Upper lobe of left lung (tissue), 4 donors: ENCODE data around the gene CERK.

Experiments
- CTCF ChIP-seq, 6 experiments: fragments of 450-650 bp in 4 of 6; fragments of 200-600 bp in 2 of 6; sonication (generic) in 2 of 6; IDR thresholded peaks; one replicate each; pipeline ENCODE4 v1.5.1; 2016 to 2019; ENCODE audit warnings: antibody characterized with exemption in 6 of 6
- EP300 ChIP-seq, 4 donors: sonication (generic); formaldehyde crosslinking; IDR thresholded peaks; one replicate each; pipeline ENCODE4 v1.5.1; 2017; ENCODE audit warnings: antibody characterized with exemption in 4 of 4, control low read depth in 2 of 4
- POLR2A ChIP-seq, 4 donors: fragments of 450-650 bp; IDR thresholded peaks; one replicate each; pipeline ENCODE4 v1.5.1; 2016 to 2017; ENCODE audit warnings: antibody characterized with exemption in 4 of 4, mild to moderate bottlenecking in 2 of 4
- POLR2AphosphoS5 ChIP-seq, 2 donors: sonication (generic); formaldehyde crosslinking; IDR thresholded peaks; one replicate each; pipeline ENCODE4 v1.5.1; 2017; ENCODE audit warnings: antibody characterized with exemption in 2 of 2

GRCh38 chr22:46703996-46704370, 34.1 kb downstream of the CERK start:
- TF ChIP-seq POLR2A (IDR thresholded peaks at IDR 0.05), result no peak
- TF ChIP-seq EP300 (IDR thresholded peaks at IDR 0.05), result no peak
- TF ChIP-seq CTCF (IDR thresholded peaks at IDR 0.05), result no peak
- no peak for TF ChIP-seq POLR2AphosphoS5 (IDR thresholded peaks at IDR 0.05)
